Activated CD8-positive, alpha-beta T cell treated with anti-CD3 and anti-CD28 coated beads for 36 hours (primary cell): ENCODE results near the gene IRX5. TPM values are rescaled to one million over a fixed set of nuclear protein-coding genes. Genes with fewer than 3 reads are reported as not detected.

ENCODE experiments used
- ATAC-seq: fragments of 200-7000 bp; cut with Tn5 transposase; one replicate; pipeline ENCODE4 v1.10.0; 2021; ENCODE audit warnings: mild to moderate bottlenecking, moderate library complexity
- CTCF ChIA-PET: fragments of 350-600 bp; sonication (Branson Sonifier 250); formaldehyde crosslinking; loops from one replicate; lab custom pipeline; 2021; ENCODE audit warnings: antibody characterized with exemption; lab: Charles Lee
- POLR2A ChIA-PET: fragments of 350-600 bp; sonication (Branson Sonifier 250); formaldehyde crosslinking; loops from one replicate; lab custom pipeline; 2021; ENCODE audit warnings: antibody characterized with exemption; lab: Charles Lee
- DNase-seq: peaks from one replicate; pipeline ENCODE4 v3.0.0-alpha.2; 2020
- H3K27ac Mint-ChIP-seq: one replicate; pipeline ENCODE4 v1.8.0; 2021; ENCODE audit warnings: mild to moderate bottlenecking, mixed read lengths
- H3K27me3 Mint-ChIP-seq: one replicate; pipeline ENCODE4 v1.8.0; 2021; ENCODE audit warnings: mixed read lengths
- H3K36me3 Mint-ChIP-seq: one replicate; pipeline ENCODE4 v1.8.0; 2021; ENCODE audit warnings: low read depth, mixed read lengths
- H3K4me1 Mint-ChIP-seq: one replicate; pipeline ENCODE4 v1.8.0; 2021; ENCODE audit warnings: low read depth, mixed read lengths
- H3K4me3 Mint-ChIP-seq: one replicate; pipeline ENCODE4 v1.8.0; 2021; ENCODE audit warnings: mild to moderate bottlenecking, moderate library complexity, mixed read lengths
- H3K9me3 Mint-ChIP-seq: one replicate; pipeline ENCODE4 v1.8.0; 2021; ENCODE audit warnings: mixed read lengths
- CTCF ChIP-seq: fragments of 200-600 bp; IDR thresholded peaks from one replicate; pipeline ENCODE4 v1.8.0; 2022; ENCODE audit warnings: antibody characterized with exemption, mild to moderate bottlenecking
- intact Hi-C: fragments of 100-400 bp; cut with micrococcal nuclease; formaldehyde crosslinking; loops from one replicate; pipeline ENCODE4 v1.10.0; 2022
- total RNA-seq, 2 experiments: library from RNA; stranded (reverse); gene quantifications; one replicate each; pipeline ENCODE4 v1.2.3, GENCODE V29; 2021

Gene IRX5
- total RNA-seq, 2 experiments from 2014 or later = 0.14 to 0.34 TPM

- ATAC-seq = no peak
Observed at GRCh38 chr16:54926166-54926838, 4.4 kb upstream of the IRX5 start.

GRCh38 chr16:54927125-54928015 lies 3.3 kb upstream of the IRX5 start:
- no peak for TF ChIP-seq CTCF
- Mint-ChIP-seq H3K36me3 (peaks cover 7% of the 10 kb centered on the region), H3K4me1 (peaks cover 27% of the 10 kb centered on the region), H3K4me3 (peak overlapping the region; percentile 83), H3K27ac (no peak overlapping the region), H3K27me3 (peaks cover 51% of the 10 kb centered on the region), H3K9me3 (no peaks in the 10 kb centered on the region)
- ATAC-seq = no peak
- ChIA-PET CTCF (interaction anchor here (0.9 to 1.4 kb wide), 2 partner anchors 9 to 30 kb away, joined by 3 to 4 read pairs; no protein-coding TSS in a partner anchor), POLR2A (no interaction called here)
- no peak for DNase-seq
- intact Hi-C loops = no loop called here

More at GRCh38 chr16:54926166-54926838, 4.4 kb upstream of the IRX5 start:
- intact Hi-C loops = no loop called here
- ChIA-PET POLR2A (no interaction called here), CTCF (interaction anchor here (1.4 kb wide), 1 partner anchor 10 kb away, joined by 4 read pairs; no protein-coding TSS in a partner anchor)
- Mint-ChIP-seq H3K27me3 (peaks cover 47% of the 10 kb centered on the region), H3K4me1 (peaks cover 21% of the 10 kb centered on the region), H3K4me3 (no peak overlapping the region), H3K36me3 (peaks cover 4% of the 10 kb centered on the region), H3K9me3 (no peaks in the 10 kb centered on the region), H3K27ac (no peak overlapping the region)
- no peak for DNase-seq
- TF ChIP-seq CTCF = no peak

DNA sequence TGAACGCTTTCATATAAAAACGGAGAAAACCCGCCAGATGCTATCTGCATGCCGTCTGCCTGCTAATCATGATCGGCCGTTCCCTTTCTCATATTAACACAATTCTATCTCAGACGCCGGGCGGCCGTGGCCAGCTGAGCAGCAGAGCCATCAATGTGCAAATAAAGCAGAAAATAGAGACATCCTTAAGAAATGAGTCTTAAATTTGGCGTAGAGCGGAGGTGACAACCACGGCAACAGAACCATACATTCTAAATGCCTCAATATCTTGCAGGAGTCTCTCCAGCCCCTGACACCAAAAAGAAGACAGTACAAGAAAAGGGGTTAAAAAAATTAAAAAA lies 2.7 kb upstream of the IRX5 start:
- H3K27ac Mint-ChIP-seq = peak overlapping the region; percentile 71

DNA sequence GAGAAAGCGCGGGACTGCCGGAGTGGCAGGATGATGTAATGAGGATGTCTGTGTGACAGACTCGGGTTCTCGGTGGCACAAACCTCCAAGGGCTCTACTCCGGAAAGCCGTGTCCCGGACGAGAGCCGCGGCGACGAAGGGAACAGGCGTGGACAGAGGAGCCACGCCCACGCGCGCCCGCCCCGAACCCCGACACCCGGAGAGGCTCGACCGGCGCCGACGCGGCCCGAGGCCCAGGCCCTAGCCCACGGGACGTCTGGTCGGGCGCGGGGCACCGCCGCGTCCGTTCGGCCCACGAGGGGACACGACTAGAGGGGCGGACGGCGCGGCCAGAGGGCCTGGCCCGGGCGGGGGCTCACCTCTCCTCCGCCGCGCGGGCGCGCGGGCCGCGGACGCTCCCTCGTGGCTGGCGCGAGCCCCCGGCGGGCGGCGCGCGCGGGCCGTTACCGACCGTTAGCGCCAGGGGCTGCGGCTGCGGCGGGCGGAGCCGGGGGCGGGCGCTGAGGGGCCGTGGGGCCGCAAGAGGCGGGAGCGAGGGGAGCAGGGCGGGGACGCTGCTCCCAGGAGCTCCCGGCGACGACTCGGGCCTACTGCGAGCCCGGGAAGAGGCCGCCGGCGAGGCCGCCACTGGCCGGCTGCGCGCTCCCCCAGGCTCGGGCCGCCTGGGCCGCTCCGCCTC lies 2.1 kb upstream of the IRX5 start:
- TF ChIP-seq CTCF = no peak
- intact Hi-C loops = no loop called here
- H3K27ac Mint-ChIP-seq = peak overlapping the region; percentile 71
- DNase-seq = peak; percentile 55
- ChIA-PET POLR2A (no interaction called here), CTCF (no interaction called here)
- H3K4me3 Mint-ChIP-seq = peak overlapping the region; percentile 83
- no peaks in the 10 kb centered on the region for H3K9me3 Mint-ChIP-seq
- H3K36me3 Mint-ChIP-seq = peaks cover 10% of the 10 kb centered on the region
- peaks cover 30% of the 10 kb centered on the region for H3K4me1 Mint-ChIP-seq
- ATAC-seq = peak; percentile 17
- H3K27me3 Mint-ChIP-seq = peaks cover 54% of the 10 kb centered on the region

More for the DNA sequence above, 2.7 kb upstream of the IRX5 start:
- DNase-seq (peak; percentile 37), ATAC-seq (no peak)
- Mint-ChIP-seq H3K4me1 (peaks cover 30% of the 10 kb centered on the region), H3K36me3 (peaks cover 10% of the 10 kb centered on the region), H3K4me3 (peak overlapping the region; percentile 83), H3K9me3 (no peaks in the 10 kb centered on the region), H3K27me3 (peaks cover 53% of the 10 kb centered on the region)
- CTCF ChIA-PET = interaction anchor here (1.4 kb wide), 1 partner anchor 8 kb away, joined by 4 read pairs; no protein-coding TSS in a partner anchor
- intact Hi-C loops = no loop called here
- POLR2A ChIA-PET = no interaction called here
- no peak for TF ChIP-seq CTCF
